Eye (tissue), 1 donor: ENCODE measurements around the gene KIF26B.

Experiments
- DNase-seq: peaks from one replicate; pipeline ENCODE4 v3.0.0-alpha.2; 2015

KIF26B gene

DNA sequence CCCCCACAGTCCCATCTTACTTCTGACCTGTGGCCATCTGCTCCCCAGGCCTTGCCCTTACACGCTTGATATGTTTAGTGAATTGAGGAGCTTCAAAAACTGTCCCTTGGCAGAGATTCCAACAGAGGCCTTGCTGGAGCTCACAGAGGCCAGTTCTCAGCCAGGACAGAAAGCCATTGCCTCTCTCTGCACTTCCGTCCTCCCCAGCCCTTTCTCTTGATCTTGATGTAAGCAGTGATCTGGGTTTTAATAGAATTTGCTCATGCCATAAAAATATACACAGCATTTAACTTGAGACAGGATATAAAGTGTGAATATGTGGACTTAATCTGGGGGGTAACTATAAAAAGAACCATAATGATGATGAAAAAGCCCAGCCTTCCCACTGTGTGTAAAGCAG is 453.5 kb downstream of the KIF26B start:
- DNase-seq = no peak

DNA sequence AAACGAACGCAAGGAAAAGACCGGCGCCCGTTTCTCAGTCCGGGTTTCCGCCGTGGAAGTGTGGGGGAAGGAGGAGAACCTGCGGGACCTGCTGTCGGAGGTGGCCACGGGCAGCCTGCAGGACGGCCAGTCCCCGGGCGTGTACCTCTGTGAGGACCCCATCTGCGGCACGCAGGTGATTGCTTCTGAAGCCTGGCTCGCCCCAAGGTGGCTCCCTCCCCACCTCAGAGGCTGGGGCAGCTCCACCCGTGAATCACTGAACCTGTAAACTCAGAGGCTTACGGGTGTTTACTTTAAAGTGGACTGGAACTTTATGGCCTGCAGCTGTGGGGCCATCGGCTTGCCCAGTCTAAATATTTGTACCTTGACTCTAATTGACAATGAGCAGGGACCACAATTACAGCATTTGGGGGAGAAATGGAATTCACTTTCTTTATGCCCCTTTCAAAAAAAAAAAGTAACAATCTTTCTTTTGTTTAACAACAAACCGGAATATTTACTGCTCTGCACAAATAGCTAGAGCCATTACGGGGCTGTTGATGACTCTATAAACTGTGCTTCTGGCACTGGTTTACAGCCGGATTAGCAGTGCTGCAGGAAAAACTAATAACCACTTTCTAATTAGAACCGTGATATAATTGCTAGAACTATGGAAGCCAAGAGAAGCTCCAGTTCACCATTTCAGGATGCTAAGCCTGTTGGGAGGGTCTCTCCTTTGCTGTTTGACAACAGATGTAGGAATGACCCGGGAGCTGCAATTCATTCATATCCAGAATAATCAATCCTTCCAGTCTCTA is 454.8 kb downstream of the KIF26B start:
- DNase-seq = no peak

DNA sequence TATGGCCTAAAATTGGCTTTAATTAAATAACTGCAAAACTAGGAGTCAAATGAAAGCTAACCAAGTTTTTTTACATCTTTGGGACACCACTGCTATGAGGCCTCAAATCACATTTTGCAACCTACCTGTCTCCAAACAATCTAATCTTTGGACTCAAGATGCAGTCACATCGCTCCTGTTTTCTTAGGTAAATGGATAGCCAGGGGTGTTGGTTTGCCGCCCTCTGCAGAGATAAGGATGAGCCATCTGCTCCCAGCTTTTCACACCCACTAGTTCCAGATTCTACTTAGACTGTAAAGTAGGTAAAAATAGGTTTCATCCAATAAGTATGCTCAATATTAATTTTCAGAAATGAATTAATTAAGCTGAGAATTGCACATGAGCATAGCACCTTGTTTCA is 456.5 kb downstream of the KIF26B start:
- DNase-seq = no peak

DNA sequence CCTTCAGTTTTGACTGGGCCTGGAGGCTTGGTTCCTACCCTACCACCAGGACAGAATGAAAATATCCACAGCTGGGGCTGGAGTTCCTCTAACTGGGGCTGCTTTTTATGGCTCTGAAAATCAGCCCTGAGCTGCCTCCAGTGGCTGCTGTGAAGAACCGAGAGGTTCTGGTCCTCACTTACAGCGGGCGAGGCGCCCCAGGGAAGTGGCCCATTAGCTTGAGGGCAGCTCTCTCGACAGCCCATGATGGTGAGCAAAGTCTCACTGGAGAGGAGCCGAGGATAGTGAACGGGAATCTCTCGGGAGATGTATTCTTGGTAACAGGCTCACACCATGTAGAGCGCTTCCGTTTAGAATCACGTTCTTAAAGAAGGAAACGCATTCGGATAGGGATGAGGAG is 459.7 kb downstream of the KIF26B start:
- peak; percentile 67 for DNase-seq

DNA sequence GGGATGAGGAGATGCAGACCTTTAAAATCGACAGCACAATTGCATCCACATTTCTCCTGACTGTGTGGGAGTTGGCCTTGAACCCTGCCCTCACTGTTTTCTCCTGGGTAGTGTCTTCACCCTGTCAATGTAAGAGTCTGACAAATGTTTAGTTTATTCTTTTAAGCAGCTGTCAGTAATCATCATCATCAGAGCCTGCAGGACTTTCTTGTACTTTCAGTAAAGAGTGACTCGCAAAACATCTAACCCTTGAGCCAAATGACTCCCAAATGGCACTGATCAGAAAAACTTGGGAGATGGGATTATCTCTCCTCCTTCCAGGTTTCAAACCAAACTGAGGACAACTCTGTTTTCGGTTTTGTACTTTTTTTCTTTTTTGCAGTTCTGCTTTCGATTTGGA is 460.2 kb downstream of the KIF26B start:
- peak; percentile 84 for DNase-seq

DNA sequence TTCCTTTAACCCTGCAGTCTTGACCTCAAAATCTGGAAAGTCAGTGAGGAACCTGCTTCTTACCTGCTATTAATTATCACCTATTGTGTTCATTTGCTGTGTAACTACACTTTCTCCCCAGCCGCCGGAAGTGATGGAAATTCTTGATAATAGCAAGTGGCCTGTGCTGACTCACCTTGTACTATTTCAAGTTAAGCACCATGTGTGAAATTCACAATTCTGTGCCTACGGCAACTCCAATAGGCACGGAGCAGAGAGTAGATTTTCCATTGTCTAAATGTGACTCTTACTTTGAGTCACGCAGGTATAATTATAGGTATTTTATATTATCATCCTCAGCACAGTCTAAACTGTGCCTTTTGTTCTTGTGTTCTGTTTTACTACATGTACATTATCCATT is 466.8 kb downstream of the KIF26B start:
- no peak for DNase-seq

DNA sequence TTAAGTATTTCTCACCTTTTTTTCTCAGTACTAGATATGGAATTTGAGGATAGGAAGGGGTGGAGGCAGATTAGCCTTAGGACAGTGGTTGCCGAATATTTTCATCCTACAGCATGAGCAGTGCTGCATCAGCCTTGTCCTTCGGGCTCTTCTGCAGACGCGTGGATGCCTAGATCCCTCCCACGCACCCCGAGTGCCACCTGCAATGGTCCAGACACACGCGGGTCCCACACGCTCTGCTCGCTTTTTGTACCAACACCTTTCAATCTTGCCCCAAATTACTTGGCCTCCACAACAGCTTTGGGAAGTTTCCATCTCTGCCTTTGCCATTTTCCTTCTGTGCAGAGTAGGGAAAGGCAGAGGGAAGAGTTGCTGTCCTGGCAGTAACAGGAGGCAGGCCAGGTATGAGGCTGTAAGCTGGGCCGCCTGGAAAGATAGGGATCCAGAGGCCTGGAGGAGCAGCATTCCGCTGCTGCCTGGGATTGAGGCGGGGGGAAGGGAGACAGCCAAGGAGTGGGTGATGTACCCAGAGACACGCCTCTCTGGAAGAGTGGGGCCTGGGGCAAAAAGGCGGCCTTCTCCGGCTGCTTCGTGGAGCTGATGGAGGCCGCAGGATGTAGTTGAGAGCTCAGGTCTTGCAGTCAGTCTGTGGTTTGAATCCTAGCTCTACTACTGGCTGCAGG is 467.7 kb downstream of the KIF26B start:
- DNase-seq = no peak

DNA sequence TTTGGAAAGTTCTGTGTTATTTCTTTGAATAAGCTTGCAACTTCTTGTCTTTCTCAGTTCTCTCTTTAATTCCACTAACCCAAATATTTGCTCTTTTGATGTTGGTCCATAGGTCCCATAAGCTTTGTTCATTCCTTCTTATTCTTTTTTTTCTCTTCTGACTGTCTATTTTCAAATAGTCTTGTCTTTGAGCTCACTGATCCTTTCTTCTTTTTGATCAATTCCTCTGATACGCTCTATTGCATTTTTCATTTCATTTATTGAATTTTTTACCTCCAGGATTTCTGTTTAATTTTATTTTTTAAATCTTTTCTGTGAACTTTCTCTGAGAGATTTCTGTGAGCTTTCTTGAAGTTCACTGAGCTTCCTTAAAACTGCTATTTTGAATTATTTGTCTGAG is 486.6 kb downstream of the KIF26B start:
- DNase-seq = no peak

DNA sequence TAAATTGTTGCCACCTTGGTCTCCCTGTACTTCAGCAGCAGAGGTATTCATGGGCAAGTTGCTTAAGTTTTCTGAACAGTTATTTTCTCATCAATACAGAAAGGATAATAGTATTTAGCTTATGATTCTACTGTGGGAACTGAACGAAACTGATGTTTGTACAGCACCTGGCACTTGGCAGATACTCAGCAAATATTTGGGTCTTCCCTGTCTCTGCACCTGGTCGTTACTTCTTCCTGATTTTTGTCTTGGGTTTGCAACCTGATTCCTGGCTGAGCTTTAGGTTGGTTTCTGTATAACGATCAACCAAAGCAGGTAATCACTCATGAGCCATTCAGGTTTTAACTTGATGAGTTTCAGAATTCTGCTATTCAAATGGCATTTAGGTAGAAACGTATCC is 490.6 kb downstream of the KIF26B start:
- no peak for DNase-seq

DNA sequence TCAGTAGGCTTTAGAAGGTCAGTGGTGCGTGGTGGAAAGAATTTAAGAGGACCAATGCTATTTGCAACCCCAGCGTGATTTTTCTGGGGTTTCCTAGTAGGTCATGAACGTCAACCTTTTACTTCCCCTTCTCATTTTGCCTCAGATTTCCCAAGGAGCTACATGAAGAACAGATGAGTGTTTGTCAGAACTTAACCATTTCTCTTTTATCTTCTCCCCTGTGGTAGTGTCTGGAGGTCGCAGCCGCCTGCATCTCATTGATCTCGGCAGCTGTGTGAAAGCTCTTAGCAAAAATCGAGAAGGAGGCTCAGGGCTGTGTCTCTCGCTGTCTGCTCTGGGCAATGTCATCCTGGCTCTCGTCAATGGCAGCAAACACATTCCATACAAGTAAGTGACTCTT is 491.1 kb downstream of the KIF26B start:
- DNase-seq = no peak

DNA sequence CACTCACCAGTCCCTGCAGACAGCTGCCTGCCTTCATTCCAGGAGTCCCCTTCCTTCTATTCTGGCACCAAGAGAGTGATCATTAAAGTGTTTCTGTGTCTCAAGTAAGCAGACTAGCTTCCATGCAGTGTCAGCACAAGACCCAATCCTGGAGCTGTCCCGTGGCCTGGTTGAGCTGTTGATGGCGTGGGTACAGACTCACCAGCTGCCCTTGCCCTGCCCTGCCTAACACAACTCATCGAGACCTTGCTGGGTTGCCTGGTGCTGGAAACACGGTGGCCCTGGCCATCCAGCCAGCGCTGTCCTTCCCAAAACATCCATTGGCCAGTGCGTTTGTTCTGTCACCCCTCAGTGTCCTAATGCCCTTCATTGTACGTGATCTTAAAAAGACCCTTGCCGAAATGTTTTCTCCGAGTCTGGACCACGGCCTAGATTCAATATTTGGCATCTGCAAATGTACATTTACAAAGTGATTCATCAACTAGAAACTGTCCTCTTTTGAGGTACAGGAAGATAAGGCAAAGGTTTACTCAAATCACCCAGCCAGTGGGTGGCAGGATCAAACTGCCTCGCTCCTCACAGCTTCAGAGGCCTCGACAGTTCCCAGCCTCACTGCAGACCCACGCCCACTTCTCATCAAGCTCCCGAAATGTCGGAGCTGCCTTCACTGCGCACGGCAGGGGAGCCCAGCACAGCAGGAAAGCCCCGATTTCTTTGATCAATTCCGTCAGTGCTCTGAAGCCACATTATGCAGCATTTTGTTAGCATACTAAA is 494.2 kb downstream of the KIF26B start:
- no peak for DNase-seq

DNA sequence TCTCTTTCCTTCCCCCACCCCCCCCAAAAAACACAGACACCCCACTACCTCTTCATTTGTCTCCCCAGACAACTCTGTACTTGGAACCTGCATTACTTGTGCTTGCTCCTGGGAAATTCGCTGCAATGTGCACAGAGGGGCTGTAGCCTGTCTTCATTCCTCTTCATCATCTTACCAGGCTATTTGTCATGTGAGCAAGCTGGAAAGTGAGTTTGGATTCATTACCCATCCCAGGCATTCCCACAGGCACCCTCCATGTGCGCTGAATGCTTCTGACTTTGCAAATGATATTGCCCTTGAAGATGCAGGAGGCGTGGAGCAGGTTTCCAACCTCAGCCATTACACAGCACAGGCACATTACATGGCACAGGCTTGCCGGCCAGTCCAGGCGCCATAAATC is 494.9 kb downstream of the KIF26B start:
- DNase-seq = no peak

DNA sequence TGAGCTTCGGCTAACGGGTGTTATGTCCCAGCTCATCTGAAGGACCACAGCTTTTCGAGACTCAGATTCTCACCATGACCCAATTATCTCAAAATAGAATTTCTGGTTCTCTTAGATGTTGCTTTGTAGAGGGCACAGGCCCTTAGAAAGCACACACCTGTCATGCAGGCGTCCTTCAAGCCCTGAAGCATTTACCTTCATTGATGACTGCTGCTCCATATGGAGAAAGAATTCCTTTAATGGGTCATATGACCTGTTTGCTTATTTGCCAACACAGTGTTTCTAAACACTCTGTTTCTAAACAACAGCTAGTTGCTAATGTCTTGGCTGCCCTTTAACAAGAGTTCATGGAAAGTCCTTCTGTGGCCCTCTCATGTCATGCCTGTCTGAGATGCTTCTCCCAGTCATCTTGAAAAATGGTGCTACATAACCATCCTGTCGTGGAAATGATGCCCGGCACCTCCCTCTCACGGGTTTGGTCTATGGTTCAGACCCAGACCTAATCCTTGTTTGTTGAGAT is 495.7 kb downstream of the KIF26B start:
- DNase-seq = no peak

DNA sequence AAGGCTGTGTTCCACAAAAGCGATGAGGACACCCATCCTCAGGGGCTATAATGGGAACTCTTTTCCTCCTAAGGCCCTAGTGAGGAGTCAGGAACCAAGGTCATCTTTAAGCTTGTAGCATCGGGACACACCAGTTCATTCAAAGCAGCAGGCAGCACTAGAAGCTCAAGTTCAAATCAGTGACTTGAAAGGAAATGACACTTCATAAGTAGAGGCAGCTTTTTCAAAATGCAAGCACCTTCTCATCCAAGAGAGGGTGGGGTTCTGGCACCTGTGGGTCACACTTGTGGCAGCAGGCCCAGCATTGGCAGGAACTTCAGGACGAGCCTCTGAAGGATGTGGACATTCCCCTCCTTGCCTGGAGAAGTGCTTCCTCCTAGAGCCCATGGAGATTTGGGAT is 496.3 kb downstream of the KIF26B start:
- DNase-seq = no peak

DNA sequence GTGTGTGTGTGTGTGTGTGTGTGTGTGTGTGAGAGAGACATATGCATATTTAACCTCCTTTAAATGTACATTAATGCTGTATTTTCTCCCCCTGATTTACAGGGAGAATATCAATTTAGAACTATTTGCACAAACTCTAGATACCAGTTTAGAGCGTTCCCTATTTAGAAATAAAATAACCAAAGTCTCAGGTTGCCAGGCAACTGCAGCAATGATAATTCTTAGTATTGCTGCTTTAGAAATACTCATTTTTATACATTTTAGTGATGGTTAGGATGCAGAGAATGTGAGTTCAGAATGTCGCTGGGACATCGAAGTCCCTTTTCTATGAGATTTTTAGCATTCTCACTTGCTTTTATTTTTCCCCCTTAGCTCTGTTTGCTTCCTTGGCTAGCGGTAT is 497.3 kb downstream of the KIF26B start:
- no peak for DNase-seq

DNA sequence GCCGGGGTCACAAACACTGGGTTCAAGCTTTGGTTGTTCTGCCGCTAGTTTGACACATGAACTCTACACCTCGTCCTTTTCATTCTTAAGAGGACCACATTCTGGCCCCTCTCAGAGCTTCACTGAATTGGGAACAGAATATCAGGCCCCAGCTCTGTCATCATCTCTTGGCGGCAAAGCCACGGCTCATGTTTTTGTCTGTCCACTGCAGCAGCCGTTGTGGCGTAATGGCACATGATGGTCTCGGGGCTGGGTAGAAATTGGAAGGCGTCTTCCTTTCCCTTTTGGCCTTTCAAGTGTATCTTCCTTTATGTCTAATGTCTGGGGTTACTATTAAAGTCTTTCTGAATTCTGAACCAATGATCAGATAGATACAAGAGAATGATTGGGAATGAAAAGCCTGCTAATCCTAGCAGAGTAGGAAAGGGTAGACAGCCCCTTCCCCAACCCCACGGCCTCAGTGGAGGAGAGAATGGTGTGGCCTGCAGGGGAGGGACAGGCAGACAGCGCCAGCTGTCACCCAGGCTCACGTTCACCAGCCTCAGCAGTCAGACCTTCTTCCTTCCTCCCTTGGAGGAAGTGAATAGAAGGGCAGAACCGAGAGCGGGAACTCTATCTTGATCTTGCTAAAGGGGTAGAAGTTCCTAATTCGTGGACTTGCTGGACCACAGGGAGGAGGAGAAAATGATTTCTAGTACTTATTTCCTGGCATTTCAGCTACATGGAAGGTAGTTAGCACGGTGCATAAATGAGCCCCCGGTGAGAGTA is 498.1 kb downstream of the KIF26B start:
- DNase-seq = no peak

DNA sequence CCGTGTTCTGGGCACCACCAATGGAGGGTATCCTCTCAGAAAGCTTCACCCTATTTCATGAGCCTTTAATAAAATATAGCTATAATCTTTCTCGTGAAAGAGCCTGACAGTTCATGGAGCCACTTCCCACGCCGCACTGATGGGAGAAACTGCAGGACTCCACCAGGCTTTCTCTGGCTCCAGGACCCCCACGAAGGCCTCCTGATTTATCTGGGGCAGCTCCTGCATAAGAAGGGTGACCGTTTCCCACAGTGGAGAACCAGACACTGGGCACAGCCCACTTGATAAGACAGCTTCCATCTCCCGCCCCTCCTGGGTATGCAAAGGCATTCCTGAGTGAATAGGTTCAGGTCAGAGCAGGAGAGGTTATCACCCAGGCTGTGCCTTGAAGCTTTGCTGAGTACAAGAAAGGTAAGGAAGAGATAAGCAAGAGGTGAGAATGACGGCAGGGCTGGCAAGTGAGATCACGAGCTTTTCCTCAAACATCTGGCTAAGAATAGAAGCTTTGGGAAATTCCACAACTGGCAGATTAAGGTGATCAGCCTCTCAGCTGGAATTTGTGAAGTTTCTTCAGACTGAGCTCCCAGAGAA is 499.8 kb downstream of the KIF26B start:
- no peak for DNase-seq

DNA sequence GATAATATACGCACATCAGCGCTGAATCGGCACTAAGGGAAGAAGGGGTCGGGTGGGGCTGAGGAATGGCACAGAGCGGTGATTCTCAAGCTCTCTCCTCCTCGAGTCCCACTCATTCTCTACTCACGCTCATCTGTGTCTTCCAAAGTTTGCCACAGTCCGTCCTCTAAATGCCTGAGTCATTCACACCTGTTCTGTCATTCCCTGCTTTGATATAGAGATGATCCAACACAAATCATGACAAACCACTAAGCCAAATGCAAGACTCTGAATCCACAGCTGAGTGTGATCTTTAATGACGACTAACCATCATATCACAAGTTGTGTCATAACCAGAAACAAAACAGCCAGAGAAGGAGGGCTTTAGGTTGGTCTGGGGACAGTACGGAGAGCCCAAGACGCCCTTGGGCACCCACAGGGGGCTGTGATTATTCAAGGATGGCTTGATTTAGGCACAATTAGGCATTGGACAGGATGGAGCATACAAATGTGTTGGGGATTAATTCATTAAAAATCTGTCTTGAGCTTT is 501.5 kb downstream of the KIF26B start:
- no peak for DNase-seq

DNA sequence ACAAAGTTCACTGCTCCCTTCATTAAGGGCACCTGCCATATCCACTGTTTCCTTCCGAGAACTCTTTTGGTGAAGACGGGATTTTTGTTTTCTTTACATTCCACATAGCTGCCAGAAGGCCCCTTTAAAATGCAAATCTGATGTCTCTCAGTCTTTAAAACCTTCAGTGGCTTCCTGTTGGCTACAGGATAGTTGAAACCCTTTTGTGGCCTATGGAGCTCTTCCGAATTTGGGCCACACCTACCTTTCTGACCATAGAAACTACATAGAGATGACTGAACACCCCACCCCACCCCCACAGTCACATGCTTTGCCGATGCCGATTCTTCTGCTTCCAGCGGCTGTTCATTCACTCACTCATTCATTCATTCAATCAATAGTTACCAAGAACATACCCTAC is 502.6 kb downstream of the KIF26B start:
- DNase-seq = no peak

DNA sequence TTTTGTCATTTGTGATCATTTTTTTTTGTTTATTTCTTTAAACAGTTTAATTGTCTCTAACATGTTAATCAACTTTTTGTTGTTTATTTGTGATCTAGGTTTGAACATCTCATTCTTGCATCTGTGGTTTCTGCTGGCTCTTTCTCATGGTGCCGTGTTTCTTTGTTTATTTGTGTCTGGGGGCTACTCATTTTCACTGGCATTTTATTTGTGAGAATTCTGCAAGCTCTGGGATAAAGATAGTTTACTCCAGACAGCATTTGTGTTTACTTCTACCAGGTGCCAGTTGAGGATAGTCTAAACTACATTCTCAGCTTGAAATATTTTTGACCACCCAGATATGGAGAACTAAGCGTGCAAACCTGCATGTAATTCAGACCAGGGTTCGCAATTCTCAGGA is 508.6 kb downstream of the KIF26B start:
- no peak for DNase-seq

DNA sequence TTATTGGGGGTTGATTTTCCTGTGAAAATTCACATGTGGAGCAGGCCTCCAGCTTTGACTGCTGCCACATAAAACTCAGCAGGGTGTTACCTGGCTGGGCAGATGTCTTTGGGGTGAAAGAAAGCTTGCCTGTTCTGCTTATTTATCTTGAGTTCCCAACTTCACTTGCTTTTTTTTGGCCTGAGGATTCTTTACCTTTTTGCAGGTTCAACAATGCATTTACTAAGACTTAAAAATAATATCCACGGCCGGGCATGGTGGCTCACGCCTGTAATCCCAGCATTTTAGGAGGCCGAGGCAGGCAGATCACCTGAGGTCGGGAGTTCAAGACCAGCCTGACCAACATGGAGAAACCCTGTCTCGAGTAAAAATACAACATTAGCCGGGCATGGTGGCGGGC is 509.1 kb downstream of the KIF26B start:
- no peak for DNase-seq

DNA sequence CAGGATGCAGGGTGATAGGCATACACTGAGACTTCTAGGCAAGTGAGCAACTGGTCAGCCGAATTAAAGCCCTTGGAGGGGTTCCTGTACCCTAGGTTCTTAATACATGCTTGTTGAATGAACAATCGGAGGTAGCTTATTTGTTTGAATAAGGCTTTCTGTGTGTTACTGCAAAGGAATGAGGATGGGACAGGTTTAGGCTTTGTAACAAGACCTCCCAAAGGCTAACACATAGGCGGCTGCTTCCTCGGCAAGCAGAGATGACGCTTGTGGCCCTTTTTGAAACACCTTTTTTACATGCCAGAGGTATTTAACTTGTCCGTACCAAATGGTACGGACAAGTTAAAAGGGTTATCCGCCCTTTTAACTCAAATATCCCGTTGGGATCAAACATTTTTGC is 511.6 kb downstream of the KIF26B start:
- no peak for DNase-seq
